IMR-90 (cell line): ENCODE results near the gene SYT2. TPM values are rescaled to one million over a fixed set of nuclear protein-coding genes. Genes with fewer than 3 reads are reported as not detected.

Experiments
- ATAC-seq: fragments of 200-7000 bp; cut with Tn5 transposase; 2 replicates; pipeline ENCODE4 v1.9.1; 2020; ENCODE audit warnings: low read depth, mild to moderate bottlenecking, moderate library complexity
- BruUV-seq: library from RNA; stranded (reverse); fragments of 400-500 nt; replicated peaks from 2 replicates; lab custom pipeline; 2021; lab: Mats Ljungman, UMichigan
- CTCF ChIA-PET: fragments of 300-600 bp; formaldehyde crosslinking; extraction: SDS; loops from one replicate; lab custom pipeline; 2021; ENCODE audit warnings: antibody characterized with exemption; lab: Yijun Ruan, JAX
- POLR2A ChIA-PET: fragments of 300-600 bp; sonication (Branson Sonifier 250); formaldehyde crosslinking; loops from one replicate; lab custom pipeline; 2022; ENCODE audit warnings: antibody characterized with exemption; ENCODE audit not compliant: unreplicated experiment; lab: Charles Lee
- DNase-seq: peaks from one replicate; pipeline ENCODE4 v3.0.0; 2013
- H2AFZ ChIP-seq: replicated peaks from 2 replicates; pipeline ENCODE3; 2013; ENCODE audit warnings: low read length, mild to moderate bottlenecking; ENCODE audit not compliant: poor library complexity
- H2AK5ac ChIP-seq: 2 replicates; pipeline ENCODE4 v1.6.1; 2013; ENCODE audit warnings: low read depth, low read length, inconsistent platforms
- H2AK9ac ChIP-seq: replicated peaks from 2 replicates; pipeline ENCODE3; 2013; ENCODE audit warnings: mild to moderate bottlenecking, low read depth, low read length, moderate library complexity; ENCODE audit not compliant: poor library complexity
- H2BK120ac ChIP-seq: 2 replicates; pipeline ENCODE4 v1.6.1; 2013; ENCODE audit warnings: low read depth, low read length, inconsistent platforms
- H2BK15ac ChIP-seq: 3 replicates; pipeline ENCODE4 v1.6.1; 2013; ENCODE audit warnings: low read depth, low read length, inconsistent platforms
- H2BK20ac ChIP-seq: 2 replicates; pipeline ENCODE4 v1.6.1; 2013; ENCODE audit warnings: low read depth, mild to moderate bottlenecking, inconsistent platforms, low read length, moderate library complexity
- H2BK5ac ChIP-seq: 2 replicates; pipeline ENCODE4 v1.6.1; 2013; ENCODE audit warnings: mild to moderate bottlenecking, low read depth, low read length, inconsistent platforms; ENCODE audit not compliant: poor library complexity, severe bottlenecking
- H3K14ac ChIP-seq: replicated peaks from 2 replicates; pipeline ENCODE4 v1.6.1; 2013; ENCODE audit warnings: low read depth, low read length, inconsistent platforms
- H3K18ac ChIP-seq: 2 replicates; pipeline ENCODE4 v1.6.1; 2013; ENCODE audit warnings: low read depth, low read length, control low read depth
- H3K23ac ChIP-seq: 2 replicates; pipeline ENCODE4 v1.6.1; 2013; ENCODE audit warnings: low read depth, low read length, inconsistent platforms
- H3K27ac ChIP-seq: 2 replicates; pipeline ENCODE4 v1.5.1; 2013; ENCODE audit warnings: mild to moderate bottlenecking, control low read depth, low read length; ENCODE audit not compliant: insufficient read depth
- H3K27me3 ChIP-seq: 2 replicates; pipeline ENCODE4 v1.6.1; 2013; ENCODE audit warnings: low read length; ENCODE audit not compliant: control insufficient read depth, insufficient read depth
- H3K36me3 ChIP-seq: 2 replicates; pipeline ENCODE4 v1.6.1; 2013; ENCODE audit warnings: low read length, mixed read lengths; ENCODE audit not compliant: control insufficient read depth, insufficient read depth
- H3K4ac ChIP-seq: 2 replicates; pipeline ENCODE4 v1.6.1; 2013; ENCODE audit warnings: low read depth, low read length, inconsistent platforms
- H3K4me1 ChIP-seq: 2 replicates; pipeline ENCODE4 v1.6.1; 2013; ENCODE audit warnings: low read length, mixed read lengths; ENCODE audit not compliant: control insufficient read depth, insufficient read depth
- H3K4me2 ChIP-seq: 2 replicates; pipeline ENCODE4 v1.6.1; 2013; ENCODE audit warnings: low read depth, mild to moderate bottlenecking, control low read depth, low read length, moderate library complexity
- H3K4me3 ChIP-seq: 2 replicates; pipeline ENCODE4 v1.5.1; 2013; ENCODE audit warnings: low read depth, mild to moderate bottlenecking, control low read depth, low read length, moderate library complexity; ENCODE audit not compliant: insufficient read depth
- H3K56ac ChIP-seq: 2 replicates; pipeline ENCODE4 v1.6.1; 2013; ENCODE audit warnings: low read length, inconsistent platforms; ENCODE audit not compliant: insufficient read depth; ENCODE audit errors: extremely low read depth
- H3K79me1 ChIP-seq, 2 experiments: 2 replicates each; pipeline ENCODE4 v1.6.1; 2013; ENCODE audit warnings: low read length in 2 of 2, inconsistent platforms in 1 of 2, low read depth in 1 of 2
- H3K9ac ChIP-seq: 2 replicates; pipeline ENCODE4 v1.6.1; 2013; ENCODE audit warnings: low read depth, low read length, control low read depth
- H3K9me1 ChIP-seq: 2 replicates; pipeline ENCODE4 v1.6.1; 2013; ENCODE audit warnings: low read length, inconsistent platforms; ENCODE audit not compliant: insufficient read depth
- H3K9me3 ChIP-seq: 2 replicates; pipeline ENCODE4 v1.6.1; 2013; ENCODE audit warnings: low read length; ENCODE audit not compliant: control insufficient read depth, insufficient read depth
- H4K20me1 ChIP-seq: 2 replicates; pipeline ENCODE4 v1.6.1; 2013; ENCODE audit warnings: low read length, inconsistent platforms; ENCODE audit not compliant: insufficient read depth
- H4K5ac ChIP-seq: 2 replicates; pipeline ENCODE4 v1.6.1; 2013; ENCODE audit warnings: mild to moderate bottlenecking, low read depth, low read length, control low read depth
- H4K8ac ChIP-seq, 2 experiments: 2 replicates each; pipeline ENCODE4 v1.6.1; 2013; ENCODE audit warnings: low read depth in 2 of 2, low read length in 2 of 2, control low read depth in 1 of 2, inconsistent platforms in 1 of 2
- H4K91ac ChIP-seq: 2 replicates; pipeline ENCODE4 v1.6.1; 2013; ENCODE audit warnings: low read depth, low read length, inconsistent platforms; ENCODE audit not compliant: insufficient read depth
- BHLHE40 ChIP-seq: fragments of 150-350 bp; IDR thresholded peaks from 2 replicates; pipeline ENCODE4 v1.6.1; 2016; ENCODE audit warnings: mild to moderate bottlenecking, low read depth, low read length
- RAD21 ChIP-seq: IDR thresholded peaks from 2 replicates; pipeline ENCODE4 v1.6.1; 2012; ENCODE audit warnings: low read length, improper control_type of control experiment
- WGBS, 2 experiments: methylation state at CpG; one replicate each; pipeline versions ENCODE4 v1.1.5 to v1.1.7; 2013; ENCODE audit warnings: missing lambda C conversion rate in 2 of 2; ENCODE audit not compliant: insufficient read length in 1 of 2; ENCODE audit errors: extremely low coverage in 2 of 2; 5-methylcytosine and 5-hydroxymethylcytosine counted together
- dilution Hi-C: fragments of 300-500 bp; cut with HindIII; formaldehyde crosslinking; loops from one replicate; pipeline ENCODE4 v1.14.3; 2018; ENCODE audit warnings: low sequenced_read_pairs; ENCODE audit not compliant: unreplicated experiment
- in situ Hi-C: fragments of 300-500 bp; cut with MboI; formaldehyde crosslinking; loops from 3 replicates; pipeline ENCODE4 v1.14.3; 2019; ENCODE audit warnings: low sequenced_read_pairs, inconsistent platforms, mixed read lengths
- intact Hi-C: fragments of 100-400 bp; cut with micrococcal nuclease; formaldehyde crosslinking; loops from 2 replicates; pipeline ENCODE4 v1.10.0; 2022
- polyA plus RNA-seq, 3 experiments: library from polyadenylated mRNA; depleted of rRNA; stranded (reverse); fragments of >200 nt; gene quantifications; 2 replicates each; pipeline ENCODE4 v1.2.3, GENCODE V29; 2012; ENCODE audit warnings: low replicate concordance in 1 of 3
- total RNA-seq: library from RNA; depleted of rRNA; stranded (reverse); fragments of >200 nt; gene quantifications from 2 replicates; pipeline ENCODE4 v1.2.3, GENCODE V29; 2012

SYT2 gene
- total and polyA plus RNA-seq, 2 of the 4 experiments (the other 2 are of a cell fraction), result under 0.01 TPM

- H3K9me1 ChIP-seq, result no peaks in the 10 kb centered on the region
- H4K8ac ChIP-seq, result no peak overlapping the region
- H3K4ac ChIP-seq, result no peak overlapping the region
- H2BK15ac ChIP-seq, result no peak overlapping the region
- H4K5ac ChIP-seq, result no peak overlapping the region
- BruUV-seq, result no TSS peak
- CTCF ChIA-PET, result no interaction called here
- no peak overlapping the region for H3K9ac ChIP-seq
- POLR2A ChIA-PET, result interaction anchor here (0.6 kb wide), 1 partner anchor 382 kb away, joined by 3 read pairs; no protein-coding TSS in a partner anchor
- H3K36me3 ChIP-seq, result no peaks in the 10 kb centered on the region
- in situ Hi-C loops, result loop anchor here (5.0 to 10.0 kb wide), 3 partner anchors 218 to 526 kb away; no protein-coding TSS in a partner anchor
- ATAC-seq, result no peak
- no peaks in the 10 kb centered on the region for H3K9me3 ChIP-seq
- dilution Hi-C loops, result no loop called here
- H3K23ac ChIP-seq, result no peak overlapping the region
- no CpG with 5 or more reads among the region's 4 CpGs for WGBS, 2 experiments
- H2BK5ac ChIP-seq, result no peak overlapping the region
- no peak overlapping the region for H2BK120ac ChIP-seq
- intact Hi-C loops, result no loop called here
- H2AFZ ChIP-seq, result no peak overlapping the region
- peaks cover 4% of the 10 kb centered on the region; the same call in 1 of the 2 replicates for H3K4me1 ChIP-seq
- no peak overlapping the region for H2AK9ac ChIP-seq
- H2AK5ac ChIP-seq, result no peak overlapping the region
- H3K4me2 ChIP-seq, result no peak overlapping the region
- H3K4me3 ChIP-seq, result no peak overlapping the region
- DNase-seq, result no peak
- H3K56ac ChIP-seq, result no peak overlapping the region
- H3K27me3 ChIP-seq, result peaks cover 68% of the 10 kb centered on the region
- no peak overlapping the region for H4K91ac ChIP-seq
- no peak overlapping the region for H2BK20ac ChIP-seq
- no peaks in the 10 kb centered on the region for H3K79me1 ChIP-seq
- no peak overlapping the region for H3K14ac ChIP-seq
- no peaks in the 10 kb centered on the region for H4K20me1 ChIP-seq
- H3K27ac ChIP-seq, result no peak overlapping the region
- TF ChIP-seq BHLHE40 (no peak), RAD21 (no peak)
- H3K18ac ChIP-seq, result no peak overlapping the region
Observed at GRCh38 chr1:202713110-202713509, 2.9 kb upstream of the SYT2 start.
